Endothelial cell of umbilical vein (primary cell): ENCODE results near the gene CHRNB1. TPM values are rescaled to one million over a fixed set of nuclear protein-coding genes. Genes with fewer than 3 reads are reported as not detected.
"Not testable (repeated sequence)": the region's sequence is repeated elsewhere in the genome, so short reads cannot be mapped to it uniquely, and the experiment has no call there.

Source experiments
- BruUV-seq: library from RNA; stranded (reverse); fragments of 400-500 nt; replicated peaks from 2 replicates; lab custom pipeline; 2021; lab: Mats Ljungman, UMichigan
- CTCF ChIA-PET: fragments of 300-600, 350-600 bp; sonication (Branson Sonifier 250); formaldehyde crosslinking; loops from one replicate; lab custom pipeline; 2021; ENCODE audit warnings: antibody characterized with exemption, inconsistent platforms; lab: Charles Lee
- POLR2A ChIA-PET: fragments of 300-600, 350-600 bp; sonication (Branson Sonifier 250); formaldehyde crosslinking; loops from one replicate; lab custom pipeline; 2021; ENCODE audit warnings: antibody characterized with exemption, inconsistent platforms; lab: Charles Lee
- DNase-seq: peaks from one replicate; pipeline ENCODE4 v3.0.0-alpha.2; 2011; ENCODE audit warnings: low read depth, low spot score
- FAIRE-seq: peaks from 2 replicates; lab custom pipeline; 2011; peaks lifted over from hg19 to GRCh38; lab: Jason Lieb, UNC
- H2AFZ ChIP-seq: 2 replicates; pipeline ENCODE4 v1.6.0; 2012; ENCODE audit warnings: low read depth, low read length, control low read depth, inconsistent platforms
- H3K27ac ChIP-seq: 2 replicates; pipeline ENCODE4 v1.5.1; 2011; ENCODE audit warnings: low read depth, mild to moderate bottlenecking, control low read depth, low read length, moderate library complexity; ENCODE audit not compliant: insufficient read depth
- H3K27me3 ChIP-seq, 2 experiments: 2 replicates each; pipeline versions ENCODE4 v1.6.0 to v1.6.1; 2011; ENCODE audit warnings: low read length in 2 of 2, mixed read lengths in 1 of 2; ENCODE audit not compliant: control insufficient read depth in 2 of 2, insufficient read depth in 2 of 2
- H3K36me3 ChIP-seq, 2 experiments: 2 replicates in 1 of 2; 3 replicates in 1 of 2; pipeline ENCODE4 v1.5.1; 2011; ENCODE audit warnings: low read length in 2 of 2, mild to moderate bottlenecking in 1 of 2, moderate library complexity in 1 of 2; ENCODE audit not compliant: control insufficient read depth in 2 of 2, insufficient read depth in 2 of 2; ENCODE audit errors: extremely low read depth in 1 of 2
- H3K4me1 ChIP-seq: 3 replicates; pipeline ENCODE4 v1.5.1; 2011; ENCODE audit warnings: mild to moderate bottlenecking, low read length; ENCODE audit not compliant: control insufficient read depth, insufficient read depth; ENCODE audit errors: extremely low read depth
- H3K4me2 ChIP-seq: 2 replicates; pipeline ENCODE4 v1.6.1; 2011; ENCODE audit warnings: low read length, control low read depth, mixed read lengths; ENCODE audit not compliant: insufficient read depth
- H3K4me3 ChIP-seq, 3 experiments: fragments of 200-600 bp in 1 of 3; sonication (generic), shearing (Covaris generic) in 1 of 3; replicated peaks in 1 of 3; 2 replicates each; pipeline ENCODE4 v1.5.1; 2011 to 2016; ENCODE audit warnings: control low read depth in 3 of 3, low read length in 3 of 3, mild to moderate bottlenecking in 2 of 3, inconsistent platforms in 1 of 3, low read depth in 1 of 3, moderate library complexity in 1 of 3; ENCODE audit not compliant: insufficient read depth in 1 of 3
- H3K79me2 ChIP-seq: 2 replicates; pipeline ENCODE4 v1.6.0; 2012; ENCODE audit warnings: low read length, inconsistent platforms; ENCODE audit not compliant: control insufficient read depth, insufficient read depth
- H3K9ac ChIP-seq: replicated peaks from 2 replicates; pipeline ENCODE3; 2011; ENCODE audit warnings: low read length, control low read depth; ENCODE audit not compliant: insufficient read depth; ENCODE audit errors: extremely low read depth
- H3K9me1 ChIP-seq: replicated peaks from 3 replicates; pipeline ENCODE4 v1.6.0; 2011; ENCODE audit warnings: mild to moderate bottlenecking, low read length; ENCODE audit not compliant: control insufficient read depth, insufficient read depth; ENCODE audit errors: extremely low read depth
- H3K9me3 ChIP-seq: replicated peaks from 2 replicates; pipeline ENCODE4 v1.5.1; 2012; ENCODE audit warnings: low read length, inconsistent platforms; ENCODE audit not compliant: control insufficient read depth, insufficient read depth
- H4K20me1 ChIP-seq: replicated peaks from 2 replicates; pipeline ENCODE3; 2011; ENCODE audit warnings: mild to moderate bottlenecking, low read length; ENCODE audit not compliant: control insufficient read depth, insufficient read depth; ENCODE audit errors: extremely low read depth
- EZH2 ChIP-seq: IDR thresholded peaks from 2 replicates; pipeline ENCODE4 v1.6.1; 2012; ENCODE audit warnings: borderline replicate concordance, low read depth, mild to moderate bottlenecking, moderate library complexity, low read length, inconsistent platforms; ENCODE audit not compliant: severe bottlenecking
- dilution Hi-C: fragments of 300-500 bp; cut with MboI; formaldehyde crosslinking; loops from one replicate; pipeline ENCODE4 v1.15.0; 2019; ENCODE audit warnings: low sequenced_read_pairs; ENCODE audit not compliant: extremely low pct_ligation_motif_present
- intact Hi-C: fragments of 100-400 bp; cut with micrococcal nuclease; formaldehyde crosslinking; loops from one replicate; pipeline ENCODE4 v1.10.0; 2022
- polyA plus RNA-seq, 4 experiments: library from polyadenylated mRNA; depleted of rRNA in 3 of 4; stranded (reverse) in 3 of 4; unstranded in 1 of 4; fragments of >200 nt; gene quantifications; 2 replicates each; pipeline versions ENCODE4 v1.2.1 to v1.2.3, GENCODE V29; 2011 to 2012; ENCODE audit warnings: missing spikeins in 1 of 4
- total RNA-seq: library from RNA; stranded (reverse); gene quantifications from 2 replicates; pipeline ENCODE4 v1.2.3, GENCODE V29; 2021

Gene CHRNB1
- total and polyA plus RNA-seq, 2 donors (not counting 3 experiments of a cell fraction or from before 2014, with no cell fraction given) = 5.6 to 9.3 TPM

- BruUV-seq, H3K9ac ChIP-seq, FAIRE-seq, H3K4me2 ChIP-seq, H3K27me3 ChIP-seq, intact Hi-C loops, H4K20me1 ChIP-seq, H3K9me3 ChIP-seq, H3K9me1 ChIP-seq, H3K36me3 ChIP-seq, H3K27ac ChIP-seq, DNase-seq, H2AFZ ChIP-seq, dilution Hi-C loops, H3K4me3 ChIP-seq, H3K4me1 ChIP-seq: not testable (repeated sequence)
- POLR2A ChIA-PET = interaction anchor here (0.7 to 1.6 kb wide), 2 partner anchors 14 to 35 kb away, joined by 3 to 4 read pairs; partner anchors contain the start of genes POLR2A and TMEM102
- CTCF ChIA-PET = interaction anchor here (1.2 kb wide), 1 partner anchor 31 kb away, joined by 3 read pairs; the partner anchor contains the start of gene FGF11
- peaks cover 42% of the 10 kb centered on the region for H3K79me2 ChIP-seq
These were observed 25.7 kb downstream of the CHRNB1 start for GRCh38 chr17:7470457-7470973.

- H3K4me3 ChIP-seq = no peak overlapping the region
These were observed 26.9 kb downstream of the CHRNB1 start for GRCh38 chr17:7471729-7472128.

DNA sequence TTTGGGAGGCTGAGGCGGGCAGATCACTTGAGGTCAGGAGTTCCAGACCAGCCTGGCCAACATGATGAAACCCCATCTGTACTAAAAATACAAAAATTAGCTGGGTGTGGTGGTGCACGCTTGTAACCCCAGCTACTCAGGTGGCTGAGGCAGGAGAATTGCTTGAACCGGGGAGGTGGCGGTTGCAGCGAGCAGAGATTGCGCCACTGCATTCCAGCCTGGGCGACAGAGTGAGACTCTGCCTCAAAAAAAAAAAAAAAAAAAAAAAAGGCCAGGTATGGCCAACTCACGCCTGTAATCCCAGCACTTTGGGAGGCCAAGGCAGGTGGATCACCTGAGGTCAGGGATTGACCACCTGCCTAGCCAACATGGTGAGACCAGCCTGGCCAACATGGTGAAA lies 29.9 kb downstream of the CHRNB1 start:
- H3K4me2 ChIP-seq, H3K9ac ChIP-seq, DNase-seq, H3K9me1 ChIP-seq, dilution Hi-C loops, H2AFZ ChIP-seq, CTCF ChIA-PET, H3K27ac ChIP-seq, H3K36me3 ChIP-seq, BruUV-seq, H4K20me1 ChIP-seq, H3K27me3 ChIP-seq, FAIRE-seq, H3K4me3 ChIP-seq, intact Hi-C loops, H3K9me3 ChIP-seq: not testable (repeated sequence)
- peaks cover 30% of the 10 kb centered on the region for H3K4me1 ChIP-seq
- POLR2A ChIA-PET = interaction anchor here (0.7 kb wide), 1 partner anchor 9 kb away, joined by 5 read pairs; no protein-coding TSS in a partner anchor
- peaks cover 68% of the 10 kb centered on the region for H3K79me2 ChIP-seq

More at GRCh38 chr17:7471729-7472128, 26.9 kb downstream of the CHRNB1 start:
- Histone ChIP-seq H3K36me3 (no peaks in the 10 kb centered on the region), H3K9me3 (no peaks in the 10 kb centered on the region), H3K9ac (no peak overlapping the region), H3K4me1 (peaks cover 10% of the 10 kb centered on the region), H3K9me1 (no peaks in the 10 kb centered on the region), H2AFZ (no peak overlapping the region), H3K27me3 (no peaks in the 10 kb centered on the region), H3K79me2 (peaks cover 53% of the 10 kb centered on the region), H3K4me2 (no peak overlapping the region), H3K27ac (no peak overlapping the region), H4K20me1 (no peaks in the 10 kb centered on the region)
- CTCF ChIA-PET = interaction anchor here (1.2 kb wide), 1 partner anchor 32 kb away, joined by 3 read pairs; the partner anchor contains the start of gene FGF11
- no TSS peak for BruUV-seq
- dilution Hi-C loops = no loop called here
- POLR2A ChIA-PET = no interaction called here
- FAIRE-seq = no peak
- intact Hi-C loops = no loop called here
- TF ChIP-seq EZH2 = no peak
- no peak for DNase-seq
